ENCODE data around the gene PADI1. TPM values are rescaled to one million over a fixed set of nuclear protein-coding genes. Genes with fewer than 3 reads are reported as not detected.

Gene PADI1
- total RNA-seq, 1 donor, result under 0.01 TPM

DNA sequence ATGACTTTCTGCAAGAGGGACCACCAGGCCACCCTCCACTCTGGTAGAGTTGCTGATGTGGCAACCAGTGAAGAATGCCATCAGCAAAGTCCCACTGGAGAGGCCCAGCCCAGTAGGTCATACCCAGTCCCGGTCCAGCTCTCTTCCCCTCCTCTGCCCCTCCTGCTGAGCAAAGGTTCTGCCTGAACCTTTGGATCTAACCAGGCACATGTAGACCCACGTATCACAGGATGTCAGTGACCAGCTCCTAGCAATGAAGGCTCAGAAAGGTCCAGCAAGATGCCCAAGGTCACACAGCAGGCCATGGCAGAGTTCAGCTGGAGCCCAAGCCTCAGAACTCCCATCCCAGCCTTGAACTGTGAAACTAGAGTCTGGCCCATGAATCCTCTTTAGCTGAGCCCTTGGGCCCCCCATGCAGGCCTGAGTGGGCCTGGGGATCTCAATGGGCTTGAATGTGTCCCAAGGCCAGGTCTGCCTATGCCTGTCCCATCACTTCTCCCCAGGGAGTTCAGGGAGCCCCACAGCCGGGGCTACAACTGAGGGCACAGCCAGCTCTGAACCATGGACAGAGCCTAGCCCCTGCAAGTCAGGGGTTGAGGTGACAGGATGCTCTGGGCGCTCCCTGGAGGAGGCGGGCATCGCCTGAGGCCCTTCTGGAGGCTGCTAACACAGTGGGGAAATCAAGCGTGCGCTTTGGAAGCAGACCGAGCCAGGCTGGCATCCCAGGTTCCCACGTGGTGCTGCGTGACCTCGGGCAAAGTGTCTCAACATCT, 21.4 kb upstream of the PADI1 start:
- no peak overlapping the region for H2AFZ ChIP-seq (ENCODE audit: low read length)
- H3K9me3 ChIP-seq (ENCODE audit: low read depth, low read length), result peaks cover 2% of the 10 kb centered on the region
- no peak overlapping the region for H3K27ac ChIP-seq (ENCODE audit: low read depth, low read length)
- no peaks in the 10 kb centered on the region for H3K36me3 ChIP-seq (ENCODE audit: insufficient read depth, low read length)
- no peak overlapping the region for H3K4me3 ChIP-seq (ENCODE audit: insufficient read depth, low read length)
- H3K27me3 ChIP-seq (ENCODE audit: insufficient read depth, low read length), result no peaks in the 10 kb centered on the region
- no peak for DNase-seq (ENCODE audit: insufficient read length, low spot score, missing footprints)
- H3K4me1 ChIP-seq (ENCODE audit: insufficient read depth, low read length), result no peaks in the 10 kb centered on the region
- H4K20me1 ChIP-seq (ENCODE audit: insufficient read depth, low read length), result no peaks in the 10 kb centered on the region
- no peak overlapping the region for H3K4me2 ChIP-seq (ENCODE audit: insufficient read depth, low read length)
- no peaks in the 10 kb centered on the region for H3K79me2 ChIP-seq (ENCODE audit: insufficient read depth, low read length)
- TF ChIP-seq, protein P1, sequence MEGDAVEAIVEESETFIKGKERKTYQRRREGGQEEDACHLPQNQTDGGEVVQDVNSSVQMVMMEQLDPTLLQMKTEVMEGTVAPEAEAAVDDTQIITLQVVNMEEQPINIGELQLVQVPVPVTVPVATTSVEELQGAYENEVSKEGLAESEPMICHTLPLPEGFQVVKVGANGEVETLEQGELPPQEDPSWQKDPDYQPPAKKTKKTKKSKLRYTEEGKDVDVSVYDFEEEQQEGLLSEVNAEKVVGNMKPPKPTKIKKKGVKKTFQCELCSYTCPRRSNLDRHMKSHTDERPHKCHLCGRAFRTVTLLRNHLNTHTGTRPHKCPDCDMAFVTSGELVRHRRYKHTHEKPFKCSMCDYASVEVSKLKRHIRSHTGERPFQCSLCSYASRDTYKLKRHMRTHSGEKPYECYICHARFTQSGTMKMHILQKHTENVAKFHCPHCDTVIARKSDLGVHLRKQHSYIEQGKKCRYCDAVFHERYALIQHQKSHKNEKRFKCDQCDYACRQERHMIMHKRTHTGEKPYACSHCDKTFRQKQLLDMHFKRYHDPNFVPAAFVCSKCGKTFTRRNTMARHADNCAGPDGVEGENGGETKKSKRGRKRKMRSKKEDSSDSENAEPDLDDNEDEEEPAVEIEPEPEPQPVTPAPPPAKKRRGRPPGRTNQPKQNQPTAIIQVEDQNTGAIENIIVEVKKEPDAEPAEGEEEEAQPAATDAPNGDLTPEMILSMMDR (IDR thresholded peaks at IDR 0.05; ENCODE audit: extremely low read depth, low read depth, low read length), result no peak

DNA sequence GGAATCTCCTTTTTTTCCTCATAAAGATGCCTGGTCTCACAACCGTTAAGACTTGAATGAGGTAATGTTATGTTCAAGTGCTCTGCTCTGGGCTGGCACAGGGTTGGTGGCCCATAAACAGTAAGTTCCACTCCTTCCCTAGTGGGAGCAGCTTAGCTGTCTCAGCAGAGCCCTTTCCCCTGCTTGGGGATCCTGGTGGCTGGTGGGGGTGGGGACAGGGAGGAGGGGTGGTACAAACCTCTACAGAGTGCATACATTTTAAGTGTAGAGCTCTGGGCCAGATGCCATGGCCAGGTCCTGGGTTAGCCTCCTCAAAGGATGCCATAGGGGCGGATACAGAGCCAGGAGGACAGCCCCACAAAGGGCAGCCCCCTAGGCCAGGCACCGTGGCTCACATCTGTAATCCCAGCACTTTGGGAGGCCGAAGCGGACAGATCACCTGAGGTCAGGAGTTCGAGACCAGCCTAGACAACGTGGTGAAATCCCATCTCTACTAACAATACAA, 20.7 kb upstream of the PADI1 start:
- Histone ChIP-seq H3K36me3 (ENCODE audit: insufficient read depth, low read length) (no peaks in the 10 kb centered on the region), H3K79me2 (ENCODE audit: insufficient read depth, low read length) (no peaks in the 10 kb centered on the region), H3K4me2 (ENCODE audit: insufficient read depth, low read length) (no peak overlapping the region), H4K20me1 (ENCODE audit: insufficient read depth, low read length) (no peaks in the 10 kb centered on the region), H3K27me3 (ENCODE audit: insufficient read depth, low read length) (no peaks in the 10 kb centered on the region), H3K4me3 (ENCODE audit: insufficient read depth, low read length) (no peak overlapping the region), H3K9me3 (ENCODE audit: low read depth, low read length) (peaks cover 6% of the 10 kb centered on the region), H3K27ac (ENCODE audit: low read depth, low read length) (no peak overlapping the region), H2AFZ (ENCODE audit: low read length) (no peak overlapping the region), H3K4me1 (ENCODE audit: insufficient read depth, low read length) (peaks cover 3% of the 10 kb centered on the region)
- DNase-seq (ENCODE audit: insufficient read length, low spot score, missing footprints), result no peak
- TF ChIP-seq, protein P1 (IDR thresholded peaks at IDR 0.05; ENCODE audit: extremely low read depth, low read depth, low read length), result no peak

GRCh38 chr1:17184822-17185484, 20.0 kb upstream of the PADI1 start:
- H3K27ac ChIP-seq (ENCODE audit: low read depth, low read length), result no peak overlapping the region
- no peak overlapping the region for H3K4me3 ChIP-seq (ENCODE audit: insufficient read depth, low read length)
- TF ChIP-seq, protein P1 (IDR thresholded peaks at IDR 0.05; ENCODE audit: extremely low read depth, low read depth, low read length), result no peak
- H3K36me3 ChIP-seq (ENCODE audit: insufficient read depth, low read length), result no peaks in the 10 kb centered on the region
- peaks cover 6% of the 10 kb centered on the region for H3K9me3 ChIP-seq (ENCODE audit: low read depth, low read length)
- no peak overlapping the region for H3K4me2 ChIP-seq (ENCODE audit: insufficient read depth, low read length)
- no peaks in the 10 kb centered on the region for H3K79me2 ChIP-seq (ENCODE audit: insufficient read depth, low read length)
- no peaks in the 10 kb centered on the region for H3K27me3 ChIP-seq (ENCODE audit: insufficient read depth, low read length)
- no peaks in the 10 kb centered on the region for H4K20me1 ChIP-seq (ENCODE audit: insufficient read depth, low read length)
- H3K4me1 ChIP-seq (ENCODE audit: insufficient read depth, low read length), result peaks cover 10% of the 10 kb centered on the region
- no peak for DNase-seq (ENCODE audit: insufficient read length, low spot score, missing footprints)
- H2AFZ ChIP-seq (ENCODE audit: low read length), result peak overlapping the region; percentile 18

- Histone ChIP-seq H2AFZ (ENCODE audit: low read length) (no peak overlapping the region), H3K36me3 (ENCODE audit: insufficient read depth, low read length) (no peaks in the 10 kb centered on the region), H3K4me3 (ENCODE audit: insufficient read depth, low read length) (no peak overlapping the region), H3K27me3 (ENCODE audit: insufficient read depth, low read length) (no peaks in the 10 kb centered on the region), H3K79me2 (ENCODE audit: insufficient read depth, low read length) (no peaks in the 10 kb centered on the region), H3K27ac (ENCODE audit: low read depth, low read length) (no peak overlapping the region), H3K4me2 (ENCODE audit: insufficient read depth, low read length) (no peak overlapping the region), H3K9me3 (ENCODE audit: low read depth, low read length) (peaks cover 6% of the 10 kb centered on the region), H3K4me1 (ENCODE audit: insufficient read depth, low read length) (peaks cover 14% of the 10 kb centered on the region), H4K20me1 (ENCODE audit: insufficient read depth, low read length) (no peaks in the 10 kb centered on the region)
- DNase-seq (ENCODE audit: insufficient read length, low spot score, missing footprints), result no peak
- TF ChIP-seq, protein P1 (IDR thresholded peaks at IDR 0.05; ENCODE audit: extremely low read depth, low read depth, low read length), result no peak
These were observed 19.5 kb upstream of the PADI1 start for GRCh38 chr1:17185485-17185860.

All from osteoblast (primary cell).